ENCODE measurements around the gene UBXN6.
A peak's percentile ranks its signal among the peaks of the same experiment; 100 is the strongest.

Gene UBXN6

DNA sequence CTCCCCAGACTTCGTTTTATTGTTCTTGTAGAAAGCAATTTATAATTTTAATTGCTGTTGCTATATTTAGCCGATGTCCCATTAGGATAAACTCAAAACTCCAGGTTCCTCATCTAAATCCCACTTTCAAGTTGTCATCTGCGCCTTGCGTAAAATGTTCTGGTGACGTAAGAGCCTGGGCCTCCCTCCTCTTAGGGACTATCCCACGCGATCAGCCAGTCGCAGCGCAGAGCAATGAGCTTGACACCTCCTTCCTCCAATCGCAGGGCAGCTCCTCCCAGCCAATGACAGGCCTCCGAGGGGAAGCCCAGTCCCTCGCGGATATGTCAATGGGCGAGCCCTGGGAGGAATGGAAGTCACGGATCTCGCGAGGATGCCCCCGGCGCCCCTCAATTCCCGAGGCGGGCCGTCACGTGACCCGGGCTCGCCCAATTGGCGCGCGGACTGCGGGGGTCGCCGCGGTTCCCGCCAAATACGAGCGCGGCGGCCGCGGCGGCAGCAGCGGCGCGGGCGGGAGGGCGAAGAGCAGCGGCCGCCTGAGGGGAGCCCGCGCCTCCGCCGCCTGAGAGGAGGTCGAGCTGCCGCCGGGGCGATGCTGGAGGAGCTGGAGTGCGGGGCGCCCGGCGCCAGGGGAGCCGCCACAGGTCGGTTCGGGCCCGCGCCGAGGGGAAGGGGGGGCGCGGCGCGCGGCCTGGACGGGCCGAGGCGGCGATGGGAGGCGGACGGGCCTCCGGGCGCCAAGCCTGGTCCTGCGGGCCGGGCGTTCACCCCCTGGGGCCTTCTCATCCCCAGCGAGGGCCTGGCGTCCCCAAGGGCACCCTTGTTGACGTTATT is 55.2 kb downstream of the UBXN6 start, which contains the start of gene CHAF1A:
TSS of gene CHAF1A (plus strand) at position 470 of the 834 bp plus-strand sequence. CDS start at position 593, 123 bp downstream.
- TF ChIP-seq FOXP2 (optimal IDR thresholded peaks at IDR 0.05; ENCODE audit: borderline replicate concordance, extremely low read depth, extremely low read length, insufficient read depth) (peak; percentile 59), SIN3A (IDR thresholded peaks at IDR 0.05; ENCODE audit: borderline replicate concordance, insufficient read depth, low read length) (peak; percentile 41), TAF1 (IDR thresholded peaks at IDR 0.05; ENCODE audit: borderline replicate concordance, insufficient read depth, low read length) (peak; percentile 67; the same call in 1 of the 2 replicates), POLR2AphosphoS5 (IDR thresholded peaks at IDR 0.05; ENCODE audit: low read depth, low read length) (peak; percentile 60; the same call in 1 of the 2 replicates)
- TF ChIP-seq, protein P1, sequence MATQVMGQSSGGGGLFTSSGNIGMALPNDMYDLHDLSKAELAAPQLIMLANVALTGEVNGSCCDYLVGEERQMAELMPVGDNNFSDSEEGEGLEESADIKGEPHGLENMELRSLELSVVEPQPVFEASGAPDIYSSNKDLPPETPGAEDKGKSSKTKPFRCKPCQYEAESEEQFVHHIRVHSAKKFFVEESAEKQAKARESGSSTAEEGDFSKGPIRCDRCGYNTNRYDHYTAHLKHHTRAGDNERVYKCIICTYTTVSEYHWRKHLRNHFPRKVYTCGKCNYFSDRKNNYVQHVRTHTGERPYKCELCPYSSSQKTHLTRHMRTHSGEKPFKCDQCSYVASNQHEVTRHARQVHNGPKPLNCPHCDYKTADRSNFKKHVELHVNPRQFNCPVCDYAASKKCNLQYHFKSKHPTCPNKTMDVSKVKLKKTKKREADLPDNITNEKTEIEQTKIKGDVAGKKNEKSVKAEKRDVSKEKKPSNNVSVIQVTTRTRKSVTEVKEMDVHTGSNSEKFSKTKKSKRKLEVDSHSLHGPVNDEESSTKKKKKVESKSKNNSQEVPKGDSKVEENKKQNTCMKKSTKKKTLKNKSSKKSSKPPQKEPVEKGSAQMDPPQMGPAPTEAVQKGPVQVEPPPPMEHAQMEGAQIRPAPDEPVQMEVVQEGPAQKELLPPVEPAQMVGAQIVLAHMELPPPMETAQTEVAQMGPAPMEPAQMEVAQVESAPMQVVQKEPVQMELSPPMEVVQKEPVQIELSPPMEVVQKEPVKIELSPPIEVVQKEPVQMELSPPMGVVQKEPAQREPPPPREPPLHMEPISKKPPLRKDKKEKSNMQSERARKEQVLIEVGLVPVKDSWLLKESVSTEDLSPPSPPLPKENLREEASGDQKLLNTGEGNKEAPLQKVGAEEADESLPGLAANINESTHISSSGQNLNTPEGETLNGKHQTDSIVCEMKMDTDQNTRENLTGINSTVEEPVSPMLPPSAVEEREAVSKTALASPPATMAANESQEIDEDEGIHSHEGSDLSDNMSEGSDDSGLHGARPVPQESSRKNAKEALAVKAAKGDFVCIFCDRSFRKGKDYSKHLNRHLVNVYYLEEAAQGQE (IDR thresholded peaks at IDR 0.05; ENCODE audit: insufficient read depth in 1 of 2, low read depth in 2 of 2, low read length in 2 of 2): no peak

DNA sequence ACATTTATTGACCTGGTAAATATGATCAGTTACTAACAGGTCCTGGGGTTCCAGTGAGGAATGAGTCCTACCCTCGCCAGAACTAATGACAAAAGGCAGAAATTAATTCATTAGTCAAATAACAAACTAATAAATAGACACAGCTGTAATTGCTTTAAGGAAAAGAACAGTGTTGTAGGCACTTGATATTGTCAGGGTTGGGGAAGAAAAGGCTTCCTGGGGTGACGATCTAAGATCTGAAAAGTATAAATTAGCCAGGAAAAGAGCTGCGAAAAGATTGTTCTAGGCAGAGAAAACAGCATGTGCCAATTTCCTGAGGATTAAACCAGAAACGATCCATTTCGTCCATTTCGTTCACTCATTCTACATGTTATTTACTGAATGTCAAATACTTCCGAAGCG is 55.8 kb downstream of the UBXN6 start:
- TF ChIP-seq POLR2AphosphoS5 (IDR thresholded peaks at IDR 0.05; ENCODE audit: low read depth, low read length) (no peak), FOXP2 (optimal IDR thresholded peaks at IDR 0.05; ENCODE audit: borderline replicate concordance, extremely low read depth, extremely low read length, insufficient read depth) (no peak), SIN3A (IDR thresholded peaks at IDR 0.05; ENCODE audit: borderline replicate concordance, insufficient read depth, low read length) (no peak), TAF1 (IDR thresholded peaks at IDR 0.05; ENCODE audit: borderline replicate concordance, insufficient read depth, low read length) (no peak)
- TF ChIP-seq, protein P1 (IDR thresholded peaks at IDR 0.05; ENCODE audit: insufficient read depth in 1 of 2, low read depth in 2 of 2, low read length in 2 of 2): no peak

DNA sequence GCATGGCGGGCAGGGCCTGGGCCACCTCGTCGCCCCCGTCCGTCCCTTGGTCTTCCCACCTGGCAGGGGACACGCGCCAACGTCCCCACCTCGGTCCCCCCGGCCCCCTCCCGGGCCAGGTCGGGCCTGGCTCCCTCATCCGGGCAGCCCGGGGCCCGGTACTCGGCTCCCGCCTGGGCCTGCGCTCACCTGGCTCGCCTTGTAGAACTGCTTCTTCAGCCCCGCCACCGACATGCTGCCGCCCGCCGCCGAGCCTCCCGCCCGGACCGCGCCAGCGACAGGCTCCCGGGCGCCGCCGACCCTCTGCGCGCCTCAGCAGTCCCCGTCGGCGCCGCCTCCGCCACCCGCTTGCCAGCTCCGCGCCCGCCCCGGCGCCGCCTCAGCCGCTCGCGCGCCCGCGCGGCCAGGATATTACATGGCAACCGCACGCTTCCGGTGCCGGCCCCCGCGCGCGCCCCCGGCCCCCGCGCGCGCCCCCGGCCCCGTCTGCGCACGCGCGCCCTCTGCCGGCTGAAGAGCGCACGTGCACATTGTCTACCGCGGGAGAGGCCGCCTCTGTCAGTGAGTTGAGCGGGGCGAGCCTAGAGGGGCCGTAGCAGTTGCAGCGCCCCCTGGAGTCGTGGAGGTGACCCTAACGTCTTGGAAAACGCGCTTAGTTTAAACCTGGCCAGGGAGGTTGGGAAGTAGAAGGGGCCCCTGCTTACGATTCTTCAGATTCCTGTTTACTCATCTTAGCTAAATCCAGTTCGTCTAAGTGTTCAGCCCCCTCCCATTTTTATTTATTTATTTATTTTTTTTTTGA is 57.3 kb downstream of the UBXN6 start, which contains the start of gene SH3GL1:
TSS of gene SH3GL1 (minus strand) at position 413 of the 802 bp plus-strand sequence. CDS start at position 234, 179 bp downstream.
- TF ChIP-seq FOXP2 (optimal IDR thresholded peaks at IDR 0.05; ENCODE audit: borderline replicate concordance, extremely low read depth, extremely low read length, insufficient read depth): peak; percentile 81
- TF ChIP-seq POLR2AphosphoS5 (IDR thresholded peaks at IDR 0.05; ENCODE audit: low read depth, low read length): no peak
- TF ChIP-seq TAF1 (IDR thresholded peaks at IDR 0.05; ENCODE audit: borderline replicate concordance, insufficient read depth, low read length): peak; percentile 44; the same call in 1 of the 2 replicates
- 0 out of 2 replicates have a peak, but pooled peaks have one; percentile 24 for TF ChIP-seq SIN3A (IDR thresholded peaks at IDR 0.05; ENCODE audit: borderline replicate concordance, insufficient read depth, low read length)
- TF ChIP-seq, protein P1 (IDR thresholded peaks at IDR 0.05; ENCODE audit: insufficient read depth in 1 of 2, low read depth in 2 of 2, low read length in 2 of 2): no peak

DNA sequence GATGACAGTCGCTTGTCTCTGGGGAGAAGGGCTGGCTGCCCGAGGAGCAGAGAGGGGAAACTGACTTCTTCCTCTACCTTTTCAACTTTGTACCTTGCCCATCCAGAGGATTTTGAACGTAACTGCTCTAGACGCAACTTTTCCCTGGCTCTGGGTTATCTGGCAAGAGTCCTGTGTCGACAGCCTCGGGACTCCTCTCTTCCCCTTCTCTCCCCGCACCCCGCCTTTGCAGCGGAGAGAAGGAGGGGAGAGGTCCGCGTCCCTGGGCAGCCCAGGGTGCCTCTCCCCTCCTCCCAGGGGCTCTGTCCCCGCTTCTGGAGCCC is 57.8 kb downstream of the UBXN6 start:
- TF ChIP-seq SIN3A (IDR thresholded peaks at IDR 0.05; ENCODE audit: borderline replicate concordance, insufficient read depth, low read length): no peak
- TF ChIP-seq TAF1 (IDR thresholded peaks at IDR 0.05; ENCODE audit: borderline replicate concordance, insufficient read depth, low read length): no peak
- no peak for TF ChIP-seq POLR2AphosphoS5 (IDR thresholded peaks at IDR 0.05; ENCODE audit: low read depth, low read length)
- TF ChIP-seq FOXP2 (optimal IDR thresholded peaks at IDR 0.05; ENCODE audit: borderline replicate concordance, extremely low read depth, extremely low read length, insufficient read depth): no peak
- TF ChIP-seq, protein P1 (IDR thresholded peaks at IDR 0.05; ENCODE audit: insufficient read depth in 1 of 2, low read depth in 2 of 2, low read length in 2 of 2): no peak
